HepG2 (cell line): ENCODE results near the gene PLXNA3. TPM values are rescaled to one million over a fixed set of nuclear protein-coding genes. Genes with fewer than 3 reads are reported as not detected.

ENCODE experiments used
- CENPT ChIP-seq: sonication (generic); formaldehyde crosslinking; IDR thresholded peaks from 2 replicates; pipeline ENCODE4 v1.8.0; 2022; ENCODE audit warnings: low read depth, mild to moderate bottlenecking, moderate library complexity, missing genetic modification reagents
- KMT2B ChIP-seq: IDR thresholded peaks from 2 replicates; pipeline ENCODE4 v1.6.1; 2016; ENCODE audit warnings: missing genetic modification reagents, missing compliant biosample characterization
- PCBP2 ChIP-seq: fragments of 200-400 bp; formaldehyde crosslinking; optimal IDR thresholded peaks from 2 replicates; pipeline ENCODE3; 2018; ENCODE audit warnings: low read length, low read depth; ENCODE audit not compliant: poor library complexity, severe bottlenecking
- ZNF30 ChIP-seq: sonication (generic); formaldehyde crosslinking; IDR thresholded peaks from 2 replicates; pipeline ENCODE4 v1.5.0; 2020; ENCODE audit warnings: mild to moderate bottlenecking, missing genetic modification reagents
- ZNF614 ChIP-seq: IDR thresholded peaks from 2 replicates; pipeline ENCODE4 v1.6.1; 2018; ENCODE audit warnings: missing biosample characterization, missing genetic modification reagents, inconsistent platforms, borderline replicate concordance
- ZNF709 ChIP-seq: sonication (generic); formaldehyde crosslinking; IDR thresholded peaks from 2 replicates; pipeline ENCODE4 v1.5.0; 2020; ENCODE audit warnings: mild to moderate bottlenecking, missing genetic modification reagents
- ZNF878 ChIP-seq: sonication (generic); formaldehyde crosslinking; IDR thresholded peaks from 2 replicates; pipeline ENCODE4 v1.8.1; 2023; ENCODE audit warnings: mild to moderate bottlenecking, missing genetic modification reagents, moderate library complexity
- polyA plus RNA-seq, 8 experiments: library from polyadenylated mRNA; depleted of rRNA in 3 of 8; stranded (reverse) in 7 of 8; unstranded in 1 of 8; fragments of >200 nt; fragmentation: Illumina TruSeq in 4 of 8; extraction: Trizol in 4 of 8; gene quantifications; 2 replicates each; pipeline versions ENCODE4 v1.2.1 to v1.2.3, GENCODE V29; 2011 to 2016; ENCODE audit warnings: low read depth in 4 of 8, missing spikeins in 1 of 8, mixed read lengths in 1 of 8; ENCODE audit not compliant: insufficient read depth in 1 of 8
- total RNA-seq, 5 experiments: library from RNA; depleted of rRNA; stranded (reverse); fragments of >200 nt; fragmentation: Illumina TruSeq; extraction: Trizol; gene quantifications; 2 replicates each; pipeline ENCODE4 v1.2.3, GENCODE V29; 2016; ENCODE audit warnings: low read depth in 1 of 5
- TF ChIP-seq, protein P1 (sequence below): sonication (generic); formaldehyde crosslinking; IDR thresholded peaks from 2 replicates; pipeline ENCODE4 v1.5.0; 2020; ENCODE audit warnings: mild to moderate bottlenecking, missing genetic modification reagents, borderline replicate concordance
- TF ChIP-seq, protein P2 (sequence below): IDR thresholded peaks from 2 replicates; pipeline ENCODE4 v1.6.1; 2016; ENCODE audit warnings: low read depth, borderline replicate concordance
- TF ChIP-seq, protein P3 (sequence below): sonication (generic); formaldehyde crosslinking; IDR thresholded peaks from 2 replicates; pipeline ENCODE4 v1.4.0; 2020; ENCODE audit warnings: missing genetic modification reagents; ENCODE audit errors: not compliant biosample characterization

PLXNA3 gene
- total and polyA plus RNA-seq, 2 of the 13 experiments (the other 11 are each of a cell fraction or from before 2014, with no cell fraction given) = 5.8 to 20.6 TPM

DNA sequence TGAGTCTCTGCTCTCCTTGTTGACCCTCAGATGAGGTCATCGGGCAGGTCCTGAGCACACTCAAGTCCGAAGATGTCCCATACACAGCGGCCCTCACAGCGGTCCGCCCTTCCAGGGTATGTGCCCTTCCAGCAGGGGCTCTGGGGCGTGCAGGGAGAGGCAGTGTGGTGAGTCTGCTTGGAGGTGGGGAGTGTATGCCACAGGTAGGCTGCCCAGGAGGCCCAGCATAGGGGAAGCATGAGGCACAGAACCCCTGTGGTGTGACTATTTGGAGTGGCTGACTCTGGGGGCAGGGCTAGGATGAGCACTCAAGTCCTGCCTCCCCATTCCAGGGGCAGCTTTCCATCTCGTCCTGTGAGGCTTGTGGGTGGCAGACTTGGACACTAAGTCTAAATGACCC is 24.5 kb upstream of the PLXNA3 start (continued):
- TF ChIP-seq, protein P1, sequence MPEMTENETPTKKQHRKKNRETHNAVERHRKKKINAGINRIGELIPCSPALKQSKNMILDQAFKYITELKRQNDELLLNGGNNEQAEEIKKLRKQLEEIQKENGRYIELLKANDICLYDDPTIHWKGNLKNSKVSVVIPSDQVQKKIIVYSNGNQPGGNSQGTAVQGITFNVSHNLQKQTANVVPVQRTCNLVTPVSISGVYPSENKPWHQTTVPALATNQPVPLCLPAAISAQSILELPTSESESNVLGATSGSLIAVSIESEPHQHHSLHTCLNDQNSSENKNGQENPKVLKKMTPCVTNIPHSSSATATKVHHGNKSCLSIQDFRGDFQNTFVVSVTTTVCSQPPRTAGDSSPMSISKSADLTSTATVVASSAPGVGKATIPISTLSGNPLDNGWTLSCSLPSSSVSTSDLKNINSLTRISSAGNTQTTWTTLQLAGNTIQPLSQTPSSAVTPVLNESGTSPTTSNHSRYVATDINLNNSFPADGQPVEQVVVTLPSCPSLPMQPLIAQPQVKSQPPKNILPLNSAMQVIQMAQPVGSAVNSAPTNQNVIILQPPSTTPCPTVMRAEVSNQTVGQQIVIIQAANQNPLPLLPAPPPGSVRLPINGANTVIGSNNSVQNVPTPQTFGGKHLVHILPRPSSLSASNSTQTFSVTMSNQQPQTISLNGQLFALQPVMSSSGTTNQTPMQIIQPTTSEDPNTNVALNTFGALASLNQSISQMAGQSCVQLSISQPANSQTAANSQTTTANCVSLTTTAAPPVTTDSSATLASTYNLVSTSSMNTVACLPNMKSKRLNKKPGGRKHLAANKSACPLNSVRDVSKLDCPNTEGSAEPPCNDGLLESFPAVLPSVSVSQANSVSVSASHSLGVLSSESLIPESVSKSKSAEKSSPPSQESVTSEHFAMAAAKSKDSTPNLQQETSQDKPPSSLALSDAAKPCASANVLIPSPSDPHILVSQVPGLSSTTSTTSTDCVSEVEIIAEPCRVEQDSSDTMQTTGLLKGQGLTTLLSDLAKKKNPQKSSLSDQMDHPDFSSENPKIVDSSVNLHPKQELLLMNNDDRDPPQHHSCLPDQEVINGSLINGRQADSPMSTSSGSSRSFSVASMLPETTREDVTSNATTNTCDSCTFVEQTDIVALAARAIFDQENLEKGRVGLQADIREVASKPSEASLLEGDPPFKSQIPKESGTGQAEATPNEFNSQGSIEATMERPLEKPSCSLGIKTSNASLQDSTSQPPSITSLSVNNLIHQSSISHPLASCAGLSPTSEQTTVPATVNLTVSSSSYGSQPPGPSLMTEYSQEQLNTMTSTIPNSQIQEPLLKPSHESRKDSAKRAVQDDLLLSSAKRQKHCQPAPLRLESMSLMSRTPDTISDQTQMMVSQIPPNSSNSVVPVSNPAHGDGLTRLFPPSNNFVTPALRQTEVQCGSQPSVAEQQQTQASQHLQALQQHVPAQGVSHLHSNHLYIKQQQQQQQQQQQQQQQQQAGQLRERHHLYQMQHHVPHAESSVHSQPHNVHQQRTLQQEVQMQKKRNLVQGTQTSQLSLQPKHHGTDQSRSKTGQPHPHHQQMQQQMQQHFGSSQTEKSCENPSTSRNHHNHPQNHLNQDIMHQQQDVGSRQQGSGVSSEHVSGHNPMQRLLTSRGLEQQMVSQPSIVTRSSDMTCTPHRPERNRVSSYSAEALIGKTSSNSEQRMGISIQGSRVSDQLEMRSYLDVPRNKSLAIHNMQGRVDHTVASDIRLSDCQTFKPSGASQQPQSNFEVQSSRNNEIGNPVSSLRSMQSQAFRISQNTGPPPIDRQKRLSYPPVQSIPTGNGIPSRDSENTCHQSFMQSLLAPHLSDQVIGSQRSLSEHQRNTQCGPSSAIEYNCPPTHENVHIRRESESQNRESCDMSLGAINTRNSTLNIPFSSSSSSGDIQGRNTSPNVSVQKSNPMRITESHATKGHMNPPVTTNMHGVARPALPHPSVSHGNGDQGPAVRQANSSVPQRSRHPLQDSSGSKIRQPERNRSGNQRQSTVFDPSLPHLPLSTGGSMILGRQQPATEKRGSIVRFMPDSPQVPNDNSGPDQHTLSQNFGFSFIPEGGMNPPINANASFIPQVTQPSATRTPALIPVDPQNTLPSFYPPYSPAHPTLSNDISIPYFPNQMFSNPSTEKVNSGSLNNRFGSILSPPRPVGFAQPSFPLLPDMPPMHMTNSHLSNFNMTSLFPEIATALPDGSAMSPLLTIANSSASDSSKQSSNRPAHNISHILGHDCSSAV (CRISPR knock-in tag) = no peak
- TF ChIP-seq ZNF30 (no peak), ZNF709 (no peak), CENPT (CRISPR knock-in tag) (no peak), PCBP2 (no peak), KMT2B (CRISPR knock-in tag) (no peak), ZNF878 (CRISPR knock-in tag) (no peak), ZNF614 (CRISPR knock-in tag) (no peak)
- TF ChIP-seq, protein P2, sequence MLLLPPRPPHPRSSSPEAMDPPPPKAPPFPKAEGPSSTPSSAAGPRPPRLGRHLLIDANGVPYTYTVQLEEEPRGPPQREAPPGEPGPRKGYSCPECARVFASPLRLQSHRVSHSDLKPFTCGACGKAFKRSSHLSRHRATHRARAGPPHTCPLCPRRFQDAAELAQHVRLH (CRISPR knock-in tag) = no peak
- TF ChIP-seq, protein P3, sequence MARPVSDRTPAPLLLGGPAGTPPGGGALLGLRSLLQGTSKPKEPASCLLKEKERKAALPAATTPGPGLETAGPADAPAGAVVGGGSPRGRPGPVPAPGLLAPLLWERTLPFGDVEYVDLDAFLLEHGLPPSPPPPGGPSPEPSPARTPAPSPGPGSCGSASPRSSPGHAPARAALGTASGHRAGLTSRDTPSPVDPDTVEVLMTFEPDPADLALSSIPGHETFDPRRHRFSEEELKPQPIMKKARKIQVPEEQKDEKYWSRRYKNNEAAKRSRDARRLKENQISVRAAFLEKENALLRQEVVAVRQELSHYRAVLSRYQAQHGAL (CRISPR knock-in tag) = no peak
